ENCODE measurements around the gene RNF121. TPM values are rescaled to one million over a fixed set of nuclear protein-coding genes. Genes with fewer than 3 reads are reported as not detected.
A peak's percentile ranks its signal among the peaks of the same experiment; 100 is the strongest.

Gene RNF121
- total and polyA plus RNA-seq, 2 of the 4 experiments (the other 2 are of a cell fraction) = 43.4 to 88.7 TPM

DNA sequence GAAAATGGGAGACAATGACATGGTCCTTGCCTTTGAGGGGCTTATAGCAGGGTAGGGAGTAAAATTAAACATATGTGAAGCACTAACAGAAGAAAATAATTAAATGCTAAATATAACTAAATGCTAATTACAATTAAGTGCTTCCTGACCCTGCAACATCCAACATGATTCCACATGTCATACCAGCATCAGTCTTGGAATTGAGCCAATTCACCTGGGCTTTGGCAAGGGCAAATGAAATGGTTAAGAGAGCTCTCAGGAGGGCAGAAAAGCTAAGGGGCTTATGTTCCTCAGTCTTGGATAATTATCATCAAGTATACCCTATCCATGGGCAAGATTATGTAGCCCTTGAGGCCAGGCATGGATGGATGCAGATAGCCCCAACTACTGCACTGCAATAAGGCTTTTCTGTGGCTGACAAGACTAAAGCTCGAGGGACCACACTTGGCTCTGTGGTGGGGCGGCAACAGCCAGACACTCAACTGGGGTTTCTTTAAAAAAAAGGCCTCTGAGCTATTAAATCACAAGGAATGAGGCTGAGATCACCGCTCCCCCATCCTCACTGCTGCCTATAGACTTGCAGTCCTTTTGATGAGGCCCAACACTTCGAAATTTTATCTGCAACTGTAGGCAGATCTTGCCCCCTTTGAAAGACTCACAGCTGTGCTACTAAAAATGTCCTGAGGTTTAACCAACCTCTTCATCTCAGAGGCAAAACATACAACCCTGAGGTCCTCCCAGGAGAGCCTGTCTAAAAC is 108.9 kb downstream of the RNF121 start (continued):
- TF ChIP-seq RAD21 (IDR thresholded peaks at IDR 0.05; ENCODE audit: low read length) = no peak
- TF ChIP-seq MAZ (IDR thresholded peaks at IDR 0.05; ENCODE audit: borderline replicate concordance, low read depth, low read length) = no peak
- no peak for TF ChIP-seq MAFK (IDR thresholded peaks at IDR 0.05; ENCODE audit: low read depth, low read length)

DNA sequence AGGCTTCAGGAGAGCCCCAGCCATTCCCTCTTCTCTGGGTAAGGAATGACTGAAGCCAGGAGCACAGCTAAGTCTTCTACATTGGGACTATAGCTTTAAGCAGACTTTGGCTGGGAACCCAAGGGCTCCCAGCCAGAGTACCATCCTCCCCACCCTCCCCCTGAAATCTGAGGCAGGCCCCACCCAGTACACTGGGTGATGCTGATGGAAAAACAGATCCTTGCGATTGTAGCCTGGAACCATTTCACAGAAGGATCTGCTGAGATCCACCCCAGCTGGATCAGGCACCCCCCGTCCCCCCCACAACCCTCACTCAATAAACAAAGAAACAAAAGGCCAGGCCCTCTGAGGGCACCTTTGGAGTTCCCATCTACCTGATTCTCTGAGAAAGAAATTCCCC is 109.6 kb downstream of the RNF121 start:
- H3K9me3 ChIP-seq (ENCODE audit: control insufficient read depth, insufficient read depth, low read length) = no peaks in the 10 kb centered on the region
- peak overlapping the region; percentile 99 for H3K9ac ChIP-seq (ENCODE audit: low read depth, low read length)
- peaks cover 11% of the 10 kb centered on the region for H3K36me3 ChIP-seq (ENCODE audit: control insufficient read depth, insufficient read depth, low read length)
- BruUV-seq (replicated peaks) = no TSS peak
- dilution Hi-C loops (cut with HindIII; ENCODE audit: low sequenced_read_pairs, unreplicated experiment) = no loop called here
- H4K91ac ChIP-seq (ENCODE audit: insufficient read depth, low read depth, low read length) = peak overlapping the region; percentile 98
- H4K8ac ChIP-seq (ENCODE audit: low read depth in 2 of 2, low read length in 2 of 2) = peak overlapping the region; percentile 100; a peak in 3 of 4 replicates
- H2AK9ac ChIP-seq (replicated peaks; ENCODE audit: low read depth, low read length, poor library complexity) = peak overlapping the region; percentile 100
- WGBS, 2 experiments (ENCODE audit: extremely low coverage in 2 of 2, insufficient read length in 1 of 2) = 0% methylated on average over 1 of the region's 2 CpGs; no CpG with 5 or more reads in 1 of the 2 experiments
- TF ChIP-seq, protein P1, sequence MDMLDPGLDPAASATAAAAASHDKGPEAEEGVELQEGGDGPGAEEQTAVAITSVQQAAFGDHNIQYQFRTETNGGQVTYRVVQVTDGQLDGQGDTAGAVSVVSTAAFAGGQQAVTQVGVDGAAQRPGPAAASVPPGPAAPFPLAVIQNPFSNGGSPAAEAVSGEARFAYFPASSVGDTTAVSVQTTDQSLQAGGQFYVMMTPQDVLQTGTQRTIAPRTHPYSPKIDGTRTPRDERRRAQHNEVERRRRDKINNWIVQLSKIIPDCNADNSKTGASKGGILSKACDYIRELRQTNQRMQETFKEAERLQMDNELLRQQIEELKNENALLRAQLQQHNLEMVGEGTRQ (IDR thresholded peaks at IDR 0.05; ENCODE audit: low read depth, low read length) = no peak
- peak; percentile 45; the same call in 1 of the 2 replicates for TF ChIP-seq MAZ (IDR thresholded peaks at IDR 0.05; ENCODE audit: borderline replicate concordance, low read depth, low read length)
- no peaks in the 10 kb centered on the region for H3K27me3 ChIP-seq (ENCODE audit: control insufficient read depth, insufficient read depth, low read length)
- intact Hi-C loops (cut with micrococcal nuclease) = no loop called here
- no peak overlapping the region for H2BK15ac ChIP-seq (ENCODE audit: low read depth, low read length)
- H3K4me2 ChIP-seq (ENCODE audit: low read depth, low read length) = peak overlapping the region; percentile 91
- POLR2A ChIA-PET (ENCODE audit: unreplicated experiment) = interaction anchor here (0.6 to 1.3 kb wide), 4 partner anchors 10 to 106 kb away, joined by 3 to 4 read pairs (median 4); no protein-coding TSS in a partner anchor
- peak overlapping the region; percentile 97 for H3K23ac ChIP-seq (ENCODE audit: low read depth, low read length)
- H3K9me1 ChIP-seq (ENCODE audit: insufficient read depth, low read length) = peaks cover 16% of the 10 kb centered on the region
- DNase-seq (peak; percentile 72), ATAC-seq (ENCODE audit: low read depth) (peak; percentile 41)
- in situ Hi-C loops (cut with MboI; ENCODE audit: low sequenced_read_pairs) = loop anchor here (5.0 kb wide), 1 partner anchor 39 kb away; no protein-coding TSS in a partner anchor
- peak overlapping the region; percentile 95 for H3K27ac ChIP-seq (ENCODE audit: insufficient read depth, low read length)
- H3K79me1 ChIP-seq (ENCODE audit: low read depth in 1 of 2, low read length in 2 of 2) = peaks cover 3 to 88% of the 10 kb centered on the region in 2 experiments
- H3K4me1 ChIP-seq (ENCODE audit: control insufficient read depth, insufficient read depth, low read length) = peaks cover 10% of the 10 kb centered on the region
- H2BK120ac ChIP-seq (ENCODE audit: low read depth, low read length) = peak overlapping the region; percentile 68; the same call in 1 of the 2 replicates
- peak overlapping the region; percentile 100 for H2AK5ac ChIP-seq (ENCODE audit: low read depth, low read length)
- peak overlapping the region; percentile 76 for H3K4me3 ChIP-seq (ENCODE audit: insufficient read depth, low read depth, low read length)
- H4K5ac ChIP-seq (ENCODE audit: low read depth, low read length) = peak overlapping the region; percentile 95
- H3K18ac ChIP-seq (ENCODE audit: low read depth, low read length) = peak overlapping the region; percentile 93
- H3K14ac ChIP-seq (replicated peaks; ENCODE audit: low read depth, low read length) = peak overlapping the region; percentile 97
- H3K4ac ChIP-seq (ENCODE audit: low read depth, low read length) = peak overlapping the region; percentile 96
- H2BK5ac ChIP-seq (ENCODE audit: low read depth, low read length, poor library complexity, severe bottlenecking) = peak overlapping the region; percentile 96
- CTCF ChIA-PET = interaction anchor here (0.6 to 4.0 kb wide), 6 partner anchors 13 to 106 kb away, joined by 3 to 12 read pairs (median 3); no protein-coding TSS in a partner anchor
- no peak overlapping the region for H2AFZ ChIP-seq (replicated peaks; ENCODE audit: low read length, poor library complexity)
- peaks cover 35% of the 10 kb centered on the region for H4K20me1 ChIP-seq (ENCODE audit: insufficient read depth, low read length)
- H2BK20ac ChIP-seq (ENCODE audit: low read depth, low read length) = peak overlapping the region; percentile 57; the same call in 1 of the 2 replicates
- peak overlapping the region; percentile 98 for H3K56ac ChIP-seq (ENCODE audit: extremely low read depth, insufficient read depth, low read length)
